Measurements from ENCODE around the gene CNPY1.

DNA sequence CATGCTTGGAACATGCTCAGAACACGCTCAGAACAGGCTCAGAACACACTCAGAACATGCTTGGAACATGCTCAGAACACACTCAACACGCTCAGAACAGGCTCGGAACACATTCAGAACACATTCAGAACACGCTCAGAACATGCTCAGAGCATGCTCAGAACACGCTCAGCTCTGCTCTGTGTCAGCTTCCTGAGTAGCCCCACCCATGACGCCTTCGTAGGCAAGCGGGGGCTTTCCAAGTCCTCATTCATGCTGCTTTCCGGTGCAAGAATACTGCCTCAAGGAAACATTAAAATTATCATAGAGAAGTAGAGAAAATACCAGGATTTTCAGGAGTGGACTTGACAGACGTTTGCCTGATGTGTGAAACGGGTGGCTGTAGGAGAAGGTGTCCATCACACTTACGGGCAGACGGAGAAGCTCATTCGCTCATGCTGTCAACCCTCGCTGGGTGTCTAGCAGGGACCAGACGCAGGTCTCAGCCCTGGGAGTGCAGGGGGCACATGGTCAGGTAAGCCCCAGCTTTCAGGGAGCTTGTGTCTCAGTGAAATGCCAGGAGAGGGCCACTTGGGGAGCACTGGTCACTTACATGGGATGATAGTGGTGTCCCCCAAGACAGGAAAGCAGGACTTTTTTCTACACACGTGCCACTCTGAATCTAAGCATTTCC is 63.7 kb downstream of the CNPY1 start:
- TF ChIP-seq, protein P1, sequence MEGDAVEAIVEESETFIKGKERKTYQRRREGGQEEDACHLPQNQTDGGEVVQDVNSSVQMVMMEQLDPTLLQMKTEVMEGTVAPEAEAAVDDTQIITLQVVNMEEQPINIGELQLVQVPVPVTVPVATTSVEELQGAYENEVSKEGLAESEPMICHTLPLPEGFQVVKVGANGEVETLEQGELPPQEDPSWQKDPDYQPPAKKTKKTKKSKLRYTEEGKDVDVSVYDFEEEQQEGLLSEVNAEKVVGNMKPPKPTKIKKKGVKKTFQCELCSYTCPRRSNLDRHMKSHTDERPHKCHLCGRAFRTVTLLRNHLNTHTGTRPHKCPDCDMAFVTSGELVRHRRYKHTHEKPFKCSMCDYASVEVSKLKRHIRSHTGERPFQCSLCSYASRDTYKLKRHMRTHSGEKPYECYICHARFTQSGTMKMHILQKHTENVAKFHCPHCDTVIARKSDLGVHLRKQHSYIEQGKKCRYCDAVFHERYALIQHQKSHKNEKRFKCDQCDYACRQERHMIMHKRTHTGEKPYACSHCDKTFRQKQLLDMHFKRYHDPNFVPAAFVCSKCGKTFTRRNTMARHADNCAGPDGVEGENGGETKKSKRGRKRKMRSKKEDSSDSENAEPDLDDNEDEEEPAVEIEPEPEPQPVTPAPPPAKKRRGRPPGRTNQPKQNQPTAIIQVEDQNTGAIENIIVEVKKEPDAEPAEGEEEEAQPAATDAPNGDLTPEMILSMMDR (IDR thresholded peaks at IDR 0.05) = no peak
- TF ChIP-seq POLR2A (IDR thresholded peaks at IDR 0.05) (no peak), EP300 (IDR thresholded peaks at IDR 0.05) (no peak)
